Inflammatory macrophage treated with lipopolysaccharide for 4 hours (primary cell): ENCODE results near the gene PIPOX.
A peak's percentile ranks its signal among the peaks of the same experiment; 100 is the strongest.
"Not testable (repeated sequence)": the region's sequence is repeated elsewhere in the genome, so short reads cannot be mapped to it uniquely, and the experiment has no call there.

Experiments used
- DNase-seq: peaks from one replicate; pipeline ENCODE4 v3.0.0-alpha.2; 2020

PIPOX gene

GRCh38 chr17:29078183-29079045, 35.5 kb downstream of the PIPOX start:
- DNase-seq: peak; percentile 34

GRCh38 chr17:29079433-29079832, 36.5 kb downstream of the PIPOX start:
- no peak for DNase-seq

GRCh38 chr17:29079887-29080286, 36.9 kb downstream of the PIPOX start:
- DNase-seq: no peak

- DNase-seq: no peak
Observed at GRCh38 chr17:29080323-29080722, 37.4 kb downstream of the PIPOX start.

GRCh38 chr17:29080965-29081364, 38.0 kb downstream of the PIPOX start:
- no peak for DNase-seq

GRCh38 chr17:29084541-29085146, 41.7 kb downstream of the PIPOX start:
- DNase-seq: no peak

- no peak for DNase-seq
Observed at GRCh38 chr17:29085223-29085622, 42.3 kb downstream of the PIPOX start.

- no peak for DNase-seq
Observed at GRCh38 chr17:29086628-29087332, 43.8 kb downstream of the PIPOX start.

- DNase-seq: not testable (repeated sequence)
Observed at GRCh38 chr17:29088782-29089181, 45.8 kb downstream of the PIPOX start.

- no peak for DNase-seq
Observed at GRCh38 chr17:29089601-29090044, 46.7 kb downstream of the PIPOX start.

- no peak for DNase-seq
Observed at GRCh38 chr17:29090108-29090507, 47.2 kb downstream of the PIPOX start.

GRCh38 chr17:29090750-29091605, 48.0 kb downstream of the PIPOX start:
- DNase-seq: no peak

GRCh38 chr17:29091606-29092289, 48.8 kb downstream of the PIPOX start:
- DNase-seq: no peak

GRCh38 chr17:29093090-29093871, 50.3 kb downstream of the PIPOX start:
- no peak for DNase-seq

GRCh38 chr17:29094101-29094708, 51.3 kb downstream of the PIPOX start:
- no peak for DNase-seq

GRCh38 chr17:29095439-29095838, 52.5 kb downstream of the PIPOX start:
- DNase-seq: no peak

- DNase-seq: no peak
Observed at GRCh38 chr17:29096094-29096493, 53.2 kb downstream of the PIPOX start.

- no peak for DNase-seq
Observed at GRCh38 chr17:29099527-29099926, 56.6 kb downstream of the PIPOX start.

GRCh38 chr17:29100296-29100695, 57.4 kb downstream of the PIPOX start:
- no peak for DNase-seq

GRCh38 chr17:29102046-29102445, 59.1 kb downstream of the PIPOX start:
- no peak for DNase-seq

GRCh38 chr17:29102741-29103181, 59.8 kb downstream of the PIPOX start:
- no peak for DNase-seq
